SIG-M5 (cell line): Measurements from ENCODE around the gene REEP1.

Source experiments
- DNase-seq: peaks from one replicate; lab custom pipeline; 2025; lab: John Stamatoyannopoulos, UW

REEP1 gene

DNA sequence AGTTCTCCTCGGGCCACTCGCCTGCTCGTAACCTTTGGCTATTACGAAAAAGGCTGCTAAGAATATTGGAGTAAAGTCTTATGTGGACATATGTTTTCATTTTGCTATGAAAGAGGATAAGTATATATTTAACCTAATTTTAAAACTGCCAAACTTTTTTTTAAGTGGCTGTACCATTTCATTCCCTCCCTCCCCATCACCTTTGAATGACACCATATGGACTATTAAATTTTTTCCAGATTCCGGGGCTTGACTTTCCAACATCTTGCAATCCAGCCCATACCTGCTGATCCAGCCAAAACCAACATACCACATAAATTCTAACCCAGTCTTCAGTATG, 31.5 kb downstream of the REEP1 start:
- no peak for DNase-seq

DNA sequence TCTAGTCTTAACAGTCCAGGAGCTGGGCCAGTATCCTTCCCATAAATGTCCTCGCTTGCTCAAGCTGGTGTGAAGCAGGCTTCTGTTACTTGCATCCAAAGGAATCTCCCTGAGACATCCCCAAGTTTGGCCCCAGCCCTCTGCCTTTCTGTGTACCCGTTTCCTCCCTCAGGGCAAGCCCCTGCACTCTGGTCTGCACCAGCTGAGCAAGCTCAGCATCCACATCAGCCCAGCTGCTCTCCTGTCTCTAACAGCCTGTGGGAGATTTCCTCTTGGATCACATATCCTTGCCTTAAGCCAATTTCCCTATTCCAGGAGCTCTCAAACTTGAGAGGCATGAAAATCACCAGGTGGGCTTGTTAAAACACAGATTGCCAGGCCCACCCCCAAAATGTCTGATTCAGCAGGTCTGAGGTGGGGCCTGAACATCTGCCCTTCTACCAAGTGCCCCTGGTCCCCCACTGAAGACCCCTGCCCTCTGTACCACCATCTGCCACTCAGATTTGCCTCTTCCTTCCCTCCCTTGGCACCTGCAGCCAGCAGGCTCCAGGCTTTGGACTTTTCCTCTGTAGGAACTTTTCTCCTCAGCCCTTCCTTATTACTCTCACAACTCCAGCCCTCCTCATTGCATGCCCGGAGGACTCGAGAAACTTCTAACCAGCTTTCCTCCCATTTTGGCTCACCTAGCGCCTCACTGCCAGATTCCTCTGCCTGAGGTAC, 32.1 kb downstream of the REEP1 start:
- DNase-seq: no peak

DNA sequence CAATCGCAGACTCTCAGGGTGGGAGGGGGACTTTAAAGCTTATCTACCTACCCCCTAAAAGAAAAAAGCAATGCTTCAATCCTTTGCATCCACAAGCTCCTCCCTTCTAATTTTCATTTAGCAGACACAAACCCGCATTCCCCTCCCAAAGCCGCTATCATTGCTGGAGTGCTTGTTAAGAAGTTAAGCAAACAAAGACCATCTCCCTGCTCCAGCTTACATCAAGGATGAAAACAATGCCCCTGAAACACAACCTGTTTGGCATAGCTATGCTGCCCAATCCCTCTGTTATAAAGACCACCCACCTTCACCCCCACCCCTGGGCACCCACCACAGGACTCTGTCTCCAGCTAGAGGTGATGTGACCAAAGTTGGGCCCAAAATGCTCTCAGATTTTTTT, 33.0 kb downstream of the REEP1 start:
- DNase-seq: no peak

DNA sequence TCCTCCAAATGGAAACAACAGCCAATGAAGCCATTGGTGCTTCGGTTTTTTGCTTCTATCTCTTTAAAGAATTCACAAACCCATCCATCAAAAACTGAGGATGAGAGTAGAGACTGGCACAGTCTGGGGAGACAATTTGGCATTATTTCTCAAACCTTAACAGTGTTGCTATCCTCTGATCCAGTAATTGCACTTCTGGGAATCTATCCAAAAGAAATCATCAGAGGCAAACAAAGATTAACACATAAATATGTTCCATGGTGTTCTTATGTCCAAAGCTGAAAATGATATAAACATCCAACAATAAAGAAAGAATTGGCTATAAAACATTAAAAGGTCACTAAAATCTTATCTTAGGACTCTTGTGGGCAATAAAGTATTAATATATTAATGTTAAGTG, 35.1 kb downstream of the REEP1 start:
- DNase-seq: no peak

DNA sequence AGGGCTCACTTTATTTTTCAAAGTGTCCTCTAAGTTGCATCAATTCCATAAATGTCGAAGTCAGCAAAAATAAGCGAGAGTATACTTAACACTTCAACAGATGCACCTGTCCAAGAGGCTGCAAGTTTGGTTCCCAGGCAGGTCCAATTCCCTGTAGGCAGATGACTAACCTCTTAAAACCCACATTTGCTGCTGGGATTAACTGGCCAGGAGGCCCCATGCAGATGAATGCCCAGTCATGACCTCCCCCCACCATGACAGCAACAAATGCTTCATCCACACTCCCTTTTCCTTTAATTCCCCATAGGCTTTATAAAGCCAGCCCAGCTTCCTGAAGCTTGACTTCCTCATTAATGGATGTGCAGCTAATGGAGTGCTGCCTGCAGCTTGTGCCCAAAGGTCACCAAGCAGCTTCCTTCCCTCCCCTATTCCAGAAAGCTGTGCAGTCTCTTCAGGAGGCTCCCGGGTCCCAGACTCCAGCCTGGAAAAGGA, 35.7 kb downstream of the REEP1 start:
- no peak for DNase-seq

DNA sequence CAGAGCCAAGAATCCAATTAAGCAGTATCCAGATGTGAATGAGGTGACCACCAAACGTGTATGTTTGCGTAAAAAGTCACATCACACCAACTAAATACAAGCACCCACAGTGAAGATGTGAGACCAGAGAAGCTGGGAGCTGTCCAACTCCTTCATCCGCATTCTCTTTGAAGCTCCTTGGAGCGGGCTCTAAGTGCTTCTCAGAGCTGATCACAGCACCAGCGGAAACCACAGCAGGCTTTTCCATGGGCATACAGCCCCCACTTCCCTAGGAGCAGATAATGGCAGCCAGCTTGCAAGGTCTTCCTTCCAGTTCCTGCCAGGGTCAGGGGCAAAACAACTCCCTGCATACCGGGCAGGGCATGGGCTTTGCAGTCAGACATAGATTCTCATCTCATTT, 36.4 kb downstream of the REEP1 start:
- no peak for DNase-seq

DNA sequence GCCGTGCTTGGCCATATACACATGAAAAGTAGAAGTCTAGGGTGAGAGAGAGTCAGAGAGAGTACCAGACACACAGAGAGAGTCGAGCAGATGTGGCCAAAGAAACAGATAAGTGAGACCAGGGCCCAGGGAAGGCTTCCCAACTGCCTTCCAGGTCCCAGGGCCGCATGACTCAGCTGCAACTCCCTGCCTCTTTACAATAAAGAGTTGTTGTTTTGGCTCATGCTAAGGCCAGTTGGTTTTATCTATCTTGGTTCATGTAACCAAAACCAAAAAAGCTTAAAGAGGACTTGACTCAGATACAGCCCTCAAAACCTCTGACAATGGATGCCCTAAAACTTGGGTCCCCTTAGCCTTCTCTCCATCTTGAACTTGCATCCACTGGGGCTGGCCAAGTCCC, 36.9 kb downstream of the REEP1 start:
- no peak for DNase-seq

DNA sequence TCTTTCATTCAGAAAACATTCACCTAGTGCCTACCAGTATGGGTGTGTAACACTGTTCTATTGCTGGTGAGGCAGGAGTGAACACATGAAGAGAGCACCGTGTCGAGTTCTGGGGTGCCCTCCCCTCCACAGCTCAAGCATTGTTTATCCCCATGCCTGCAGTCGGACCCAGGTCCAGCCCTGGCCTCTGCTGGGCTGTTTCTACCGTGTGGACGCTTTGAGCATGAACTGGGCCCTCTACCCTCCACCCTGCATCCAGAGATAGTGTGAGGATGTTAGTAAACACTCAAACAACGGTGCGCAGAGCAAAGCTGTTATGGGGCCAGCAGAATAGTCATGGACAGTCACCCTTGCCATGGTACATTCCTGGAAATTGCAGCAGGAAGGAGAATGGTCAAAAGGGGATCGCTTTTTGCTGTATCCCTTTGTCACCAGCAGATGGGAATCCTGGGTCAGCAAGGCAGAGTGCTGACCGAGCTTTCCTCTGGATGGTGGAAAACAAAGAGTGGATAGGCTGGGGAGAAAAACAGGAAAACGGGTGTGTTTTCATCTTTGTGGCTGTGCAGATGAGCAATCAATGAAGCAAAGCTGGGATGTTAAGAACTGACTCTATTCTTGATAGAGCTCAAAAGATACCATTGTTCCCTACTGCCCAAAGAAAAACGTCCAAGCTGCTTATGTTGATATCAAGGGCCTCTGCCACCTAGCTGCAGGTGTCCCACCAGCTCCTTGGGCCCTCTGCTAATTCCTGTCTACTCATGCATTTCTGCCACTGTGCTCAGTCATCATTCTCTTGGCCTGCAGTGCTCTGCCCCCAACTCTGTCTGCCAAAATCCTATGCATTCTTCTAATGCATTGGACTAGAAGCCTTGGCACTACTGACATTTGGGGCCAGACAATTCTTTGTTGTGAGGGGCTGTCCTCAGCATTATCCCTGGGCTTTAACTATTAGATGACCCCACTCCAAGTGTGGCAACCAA, 38.7 kb downstream of the REEP1 start:
- no peak for DNase-seq

DNA sequence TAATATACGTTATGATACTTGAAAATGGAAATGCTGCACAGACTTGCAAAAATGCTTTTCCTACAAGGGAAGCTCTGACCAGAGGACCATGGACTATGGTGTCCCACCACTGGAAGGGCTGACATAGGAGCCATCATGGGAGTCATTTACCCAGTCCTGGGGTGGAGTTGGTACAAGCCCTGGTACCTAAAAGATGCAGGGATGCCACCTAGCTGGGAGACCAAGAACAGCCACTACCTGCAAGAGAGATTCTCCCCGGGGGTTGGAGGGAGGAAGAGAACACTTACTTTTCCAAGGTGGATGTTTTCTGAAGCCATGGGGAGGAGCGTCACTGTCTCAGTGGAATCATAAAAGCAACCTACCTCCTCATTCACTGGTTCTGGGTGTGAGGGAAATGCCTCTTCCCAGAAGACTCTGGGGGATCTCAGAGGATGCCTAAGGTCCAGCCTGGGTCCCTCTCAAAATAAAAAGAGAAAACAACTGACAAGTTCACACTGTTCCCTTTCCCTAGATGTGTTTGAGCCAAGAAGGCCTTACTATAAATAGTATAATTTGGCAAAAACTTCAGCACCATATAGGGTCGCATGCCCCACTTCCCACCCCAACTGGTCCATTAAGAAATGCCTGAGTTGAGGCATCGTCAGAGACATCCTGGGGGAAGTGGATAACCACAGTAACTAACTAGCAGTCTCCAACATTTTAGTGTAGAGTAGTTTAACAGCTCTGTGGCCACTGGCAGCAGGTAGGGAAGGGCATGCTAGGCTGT, 39.9 kb downstream of the REEP1 start:
- no peak for DNase-seq

DNA sequence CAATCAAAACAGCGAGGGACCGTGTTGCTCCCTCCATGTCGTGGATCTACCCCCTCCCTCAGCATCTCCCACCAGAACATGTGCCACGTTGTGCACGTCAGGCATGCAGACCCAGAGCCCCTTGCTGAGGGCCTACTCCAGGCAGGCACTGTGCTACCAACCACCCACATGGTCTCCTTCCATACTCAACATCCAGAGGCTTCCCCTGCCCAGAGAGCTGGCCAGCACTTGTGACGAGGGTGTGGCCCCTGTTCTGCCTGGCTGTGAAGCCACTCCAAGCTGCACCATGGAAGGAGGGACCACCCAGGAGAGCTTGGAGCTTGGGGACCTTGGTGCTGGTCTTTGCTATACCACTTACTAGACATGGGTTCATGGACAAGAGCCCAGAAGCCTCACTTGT, 40.5 kb downstream of the REEP1 start:
- DNase-seq: no peak

DNA sequence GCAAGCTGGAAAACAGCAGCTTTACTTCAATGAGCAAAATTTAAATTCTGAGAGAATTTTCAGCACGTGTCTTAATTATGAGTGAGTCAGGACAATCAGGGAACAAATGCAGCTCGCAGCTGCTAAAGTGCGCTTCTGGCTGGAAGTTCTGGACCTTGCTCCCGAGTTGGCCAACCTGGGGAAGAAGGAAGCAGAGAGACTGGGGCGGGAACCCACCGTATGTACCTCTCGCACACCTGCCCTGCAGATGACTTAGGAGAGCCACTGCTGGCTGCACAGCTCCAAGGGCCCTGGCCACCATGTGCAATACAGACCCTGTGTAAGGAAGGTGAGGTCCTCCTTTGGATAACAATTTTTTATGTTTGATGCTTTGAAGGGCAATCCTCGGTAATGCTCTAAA, 42.4 kb downstream of the REEP1 start:
- no peak for DNase-seq

DNA sequence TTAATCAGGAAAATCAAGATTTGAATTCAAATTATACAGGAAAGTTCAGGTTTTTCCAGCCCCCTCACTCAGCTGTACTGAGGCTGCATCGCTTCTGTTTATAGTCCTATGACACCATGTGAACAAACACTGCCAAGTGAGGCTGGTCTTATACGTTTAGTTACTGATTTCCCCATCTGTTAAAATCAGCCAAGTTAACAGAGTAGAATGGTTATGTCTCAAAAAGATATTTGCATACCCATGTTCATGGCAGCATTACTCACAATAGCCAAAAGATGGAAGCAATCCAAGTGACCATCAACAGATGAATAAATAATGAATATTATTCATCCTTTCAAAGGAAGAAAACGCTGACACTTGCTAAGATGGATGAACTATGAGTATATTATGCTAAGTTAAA, 43.8 kb downstream of the REEP1 start:
- DNase-seq: no peak

DNA sequence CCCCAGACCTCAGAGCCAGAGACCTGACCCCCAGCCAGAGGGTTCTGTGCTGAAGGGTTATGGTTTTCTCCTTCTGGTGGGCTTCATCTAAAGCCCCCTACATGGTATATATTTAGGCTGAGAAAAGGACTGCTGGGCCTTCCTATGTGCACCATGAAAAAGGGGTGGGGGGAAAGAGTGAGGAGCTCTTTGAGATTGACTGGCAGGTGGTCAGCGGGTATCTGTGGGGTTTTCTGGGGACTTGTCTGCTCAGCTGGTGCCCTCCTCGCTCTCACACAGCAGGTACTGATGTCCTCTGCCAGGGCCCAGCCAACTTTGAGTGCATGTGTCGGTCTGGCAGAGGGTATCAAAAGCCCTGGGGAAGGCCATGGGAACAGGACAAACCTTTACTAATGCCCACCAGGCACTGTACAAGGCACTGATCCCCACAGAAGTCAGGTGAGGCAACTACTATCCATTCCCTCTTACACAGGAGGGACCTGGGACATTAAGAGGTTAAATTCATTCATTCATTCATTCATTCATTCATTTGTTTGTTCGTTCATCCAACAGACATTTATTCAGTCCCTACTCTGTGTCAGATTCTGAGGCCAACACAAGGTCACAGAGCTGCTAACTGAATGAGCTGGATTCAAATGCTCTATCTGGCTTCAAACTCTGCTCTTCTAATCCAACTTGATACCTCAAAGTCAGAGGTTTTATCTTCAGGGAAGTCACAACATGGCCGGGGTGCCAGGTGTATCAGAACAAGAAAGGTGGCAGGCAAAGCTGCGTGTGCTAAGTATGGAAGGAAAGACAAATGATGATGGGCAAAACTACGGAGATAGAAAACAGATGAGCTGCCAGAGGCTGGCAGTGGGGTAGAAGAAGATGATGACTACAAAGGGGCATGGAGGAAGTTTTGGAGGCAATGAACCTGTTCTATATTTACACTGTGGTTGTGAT, 44.6 kb downstream of the REEP1 start:
- DNase-seq: no peak

DNA sequence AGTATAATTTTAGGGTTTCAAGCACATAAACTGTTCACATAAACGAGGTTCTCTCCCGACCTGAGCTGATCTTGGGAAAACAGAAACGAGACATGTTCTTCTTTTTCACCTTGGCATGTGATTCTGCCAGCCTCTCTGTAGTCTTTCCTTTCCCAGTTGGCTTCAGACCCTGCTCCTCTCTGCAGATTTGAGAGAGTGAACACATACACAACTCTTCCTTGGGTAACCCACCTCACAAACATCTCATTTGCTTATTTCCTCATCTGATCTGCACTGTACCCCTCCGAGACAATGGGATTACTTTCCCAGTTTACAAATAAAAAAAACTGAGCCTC, 46.1 kb downstream of the REEP1 start:
- no peak for DNase-seq

DNA sequence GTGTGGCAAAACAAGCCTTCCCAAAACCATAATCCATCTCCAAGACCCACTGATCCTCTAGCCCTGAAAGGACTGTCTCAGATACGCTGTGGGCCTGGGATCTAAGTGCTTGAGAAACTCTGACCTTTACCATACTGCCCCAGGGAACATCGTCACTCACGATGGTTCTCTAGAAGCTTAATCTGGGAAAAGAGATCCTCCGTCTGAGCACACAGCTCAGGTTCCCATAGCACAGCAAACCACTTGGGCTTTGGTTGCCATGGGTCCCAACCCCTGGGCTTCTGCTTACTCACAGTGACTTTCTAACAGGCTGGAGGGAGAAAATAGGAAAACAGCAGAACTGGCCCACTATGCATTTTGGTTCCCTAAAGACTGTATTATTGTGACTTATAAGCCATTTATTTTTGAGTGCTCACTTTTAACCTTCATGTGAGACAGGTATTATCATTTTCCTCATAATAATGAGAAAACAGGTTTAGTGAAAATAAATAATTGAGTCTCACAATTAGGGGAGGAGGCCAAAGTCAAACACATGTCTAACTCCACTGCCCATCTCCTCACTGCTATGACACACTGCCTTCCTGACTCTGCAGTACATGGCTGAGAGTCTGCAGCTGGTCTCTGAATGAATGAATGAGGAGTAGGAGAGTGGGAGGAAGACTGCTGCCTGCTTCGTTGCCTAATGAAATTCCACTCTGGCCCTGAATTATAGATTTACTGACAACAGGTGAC, 46.7 kb downstream of the REEP1 start:
- no peak for DNase-seq

DNA sequence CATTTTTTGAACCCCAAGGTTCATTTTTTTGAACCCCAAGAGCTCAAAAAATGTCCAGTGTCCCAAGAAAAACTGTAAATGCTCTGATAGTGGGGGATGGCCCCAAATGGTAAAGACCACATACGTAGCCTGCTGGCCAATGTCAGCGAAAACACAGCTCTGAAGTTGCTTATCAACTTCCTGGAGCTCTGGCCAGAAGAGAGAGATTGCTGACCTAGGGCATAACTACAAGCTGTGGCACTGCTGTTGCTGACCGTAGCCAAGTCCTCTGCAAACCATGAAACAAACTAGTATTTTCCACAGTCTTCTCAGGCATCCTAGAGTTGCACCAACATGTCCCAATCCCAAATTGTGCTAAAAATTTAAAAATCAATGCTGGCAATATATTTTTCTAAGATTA, 50.9 kb downstream of the REEP1 start:
- no peak for DNase-seq

DNA sequence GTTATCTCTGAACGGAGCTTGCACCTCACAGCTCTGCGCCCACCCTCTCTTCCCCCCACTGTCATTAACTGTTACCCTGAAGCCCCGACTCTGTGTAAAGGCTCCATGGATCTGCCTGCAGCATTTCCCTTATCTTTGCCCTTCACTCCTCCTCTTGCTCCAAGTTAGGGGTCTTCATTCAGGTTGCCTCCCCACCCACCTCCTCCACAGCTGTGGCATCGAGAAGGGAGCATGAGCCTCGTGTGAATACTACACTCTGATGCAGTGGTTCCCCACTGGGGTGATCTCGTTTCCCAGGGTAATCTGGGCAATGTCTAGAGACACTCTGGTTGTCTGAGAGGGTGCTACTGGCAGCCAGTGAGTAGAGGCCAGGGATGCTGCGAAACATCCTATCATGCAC, 51.4 kb downstream of the REEP1 start:
- no peak for DNase-seq

DNA sequence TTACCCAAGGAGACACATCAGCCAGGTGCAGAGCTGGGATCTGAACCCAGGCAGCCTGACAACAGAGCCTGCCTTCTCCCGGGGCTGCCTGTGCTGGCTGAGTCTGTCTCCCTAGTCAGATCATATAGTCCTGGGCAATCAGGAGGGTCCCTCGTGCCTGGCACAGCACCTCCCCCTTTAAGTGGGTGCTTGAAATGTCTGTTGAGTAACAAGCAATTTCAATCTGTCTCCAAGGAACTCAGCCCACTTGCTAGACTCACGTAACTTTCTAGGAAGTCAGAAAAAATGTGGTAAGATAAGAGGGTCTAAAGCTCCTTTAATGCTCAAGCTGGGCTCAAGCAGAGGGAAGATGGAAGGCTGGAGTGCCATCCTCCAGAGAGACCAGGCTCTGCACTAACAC, 51.9 kb downstream of the REEP1 start:
- DNase-seq: no peak

DNA sequence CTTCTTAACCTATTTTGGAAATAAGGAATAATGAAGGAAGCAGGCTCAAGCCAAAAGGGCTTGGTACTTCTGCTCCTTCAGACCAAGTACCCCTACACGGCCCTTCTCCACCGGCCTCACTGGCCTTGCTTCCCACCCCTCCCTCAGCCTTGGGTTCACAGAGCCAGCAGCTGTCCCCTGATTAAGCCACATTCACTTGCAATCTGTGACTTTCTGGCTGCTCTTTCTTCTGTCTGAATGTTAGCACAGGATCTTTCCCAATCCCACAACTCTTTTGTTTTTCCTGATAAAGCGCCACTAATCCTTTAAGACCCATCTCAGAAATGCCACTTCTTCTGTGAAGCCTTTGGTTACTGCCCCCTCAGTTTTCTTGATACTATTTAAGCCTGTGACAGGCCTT, 52.4 kb downstream of the REEP1 start:
- no peak for DNase-seq

DNA sequence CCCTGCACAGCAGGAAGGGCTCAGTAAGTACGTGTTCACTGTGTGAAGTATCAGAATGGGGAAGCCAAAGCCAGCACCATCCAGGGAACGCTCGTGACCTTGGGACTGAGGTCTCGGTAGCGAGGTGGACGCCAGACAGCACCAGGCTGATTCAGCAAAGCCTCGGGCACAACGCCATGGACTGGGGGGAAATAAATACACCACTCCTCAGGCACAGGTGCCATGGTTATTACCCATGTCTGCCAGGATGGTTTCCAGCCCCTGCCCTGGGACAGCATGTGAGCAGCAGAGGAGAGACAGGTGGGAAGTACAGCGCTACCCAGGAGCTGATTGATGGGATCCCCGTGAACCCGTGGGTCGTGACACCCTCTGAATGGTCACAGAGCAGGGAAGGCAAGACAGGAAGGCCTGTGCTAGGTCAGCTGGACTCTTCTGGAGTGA, 53.0 kb downstream of the REEP1 start:
- DNase-seq: no peak
